H1 (cell line): ENCODE results near the gene SLC66A2. TPM values are rescaled to one million over a fixed set of nuclear protein-coding genes. Genes with fewer than 3 reads are reported as not detected.
A peak's percentile ranks its signal among the peaks of the same experiment; 100 is the strongest.

Experiments used
- CTCF ChIA-PET: fragments of 300-600 bp; sonication (Branson Sonifier 250); formaldehyde crosslinking; loops from one replicate; lab custom pipeline; 2021; ENCODE audit not compliant: partially characterized antibody; lab: Charles Lee
- POLR2A ChIA-PET: fragments of 300-600 bp; sonication (Branson Sonifier 250); formaldehyde crosslinking; loops from one replicate; lab custom pipeline; 2021; ENCODE audit warnings: inconsistent platforms; ENCODE audit not compliant: partially characterized antibody; lab: Charles Lee
- DNase-seq, 2 experiments: peaks; one replicate each; pipeline versions ENCODE4 v3.0.0 to v3.0.0-alpha.2; 2010 to 2022; ENCODE audit warnings: low spot score in 2 of 2, low read depth in 1 of 2, mixed read lengths in 1 of 2
- FAIRE-seq: peaks from 2 replicates; lab custom pipeline; 2011; peaks lifted over from hg19 to GRCh38; lab: Jason Lieb, UNC
- H2AFZ ChIP-seq: 2 replicates; pipeline ENCODE4 v1.8.1; 2012; ENCODE audit warnings: low read length, inconsistent platforms
- H2AK5ac ChIP-seq: 2 replicates; pipeline ENCODE4 v1.6.1; 2013; ENCODE audit warnings: low read depth, low read length
- H2BK120ac ChIP-seq: replicated peaks from 2 replicates; pipeline ENCODE3; 2013; ENCODE audit warnings: low read depth, low read length, inconsistent platforms
- H2BK12ac ChIP-seq: 2 replicates; pipeline ENCODE4 v1.6.1; 2013; ENCODE audit warnings: low read depth, low read length
- H2BK15ac ChIP-seq: 2 replicates; pipeline ENCODE4 v1.6.1; 2013; ENCODE audit warnings: low read length
- H2BK20ac ChIP-seq: 2 replicates; pipeline ENCODE4 v1.6.1; 2013; ENCODE audit warnings: low read length
- H2BK5ac ChIP-seq: 2 replicates; pipeline ENCODE4 v1.6.1; 2013; ENCODE audit warnings: low read depth, low read length
- H3K14ac ChIP-seq: 2 replicates; pipeline ENCODE4 v1.6.1; 2013; ENCODE audit warnings: inconsistent platforms; ENCODE audit not compliant: insufficient read length
- H3K18ac ChIP-seq: 2 replicates; pipeline ENCODE4 v1.6.1; 2013; ENCODE audit warnings: low read length; ENCODE audit errors: extremely low read depth
- H3K23ac ChIP-seq: 2 replicates; pipeline ENCODE4 v1.6.1; 2013; ENCODE audit warnings: inconsistent platforms; ENCODE audit not compliant: insufficient read length
- H3K23me2 ChIP-seq: 2 replicates; pipeline ENCODE4 v1.6.1; 2013; ENCODE audit warnings: low read depth, low read length
- H3K27ac ChIP-seq: 2 replicates; pipeline ENCODE4 v1.6.1; 2011; ENCODE audit warnings: low read depth, low read length, inconsistent platforms
- H3K27me3 ChIP-seq, 4 experiments: replicated peaks in 1 of 4; 1 replicate in 1 of 4; 2 replicates in 3 of 4; pipeline versions ENCODE4 v1.6.1 to v1.8.1; 2011 to 2013; ENCODE audit warnings: low read length in 3 of 4, mild to moderate bottlenecking in 3 of 4, inconsistent platforms in 2 of 4, mixed read lengths in 2 of 4, moderate library complexity in 1 of 4; ENCODE audit not compliant: control insufficient read depth in 3 of 4, insufficient read depth in 3 of 4; ENCODE audit errors: extremely low read depth in 1 of 4
- H3K36me3 ChIP-seq, 4 experiments: 2 replicates each; pipeline versions ENCODE4 v1.6.1 to v1.8.1; 2011 to 2013; ENCODE audit warnings: mild to moderate bottlenecking in 4 of 4, low read length in 3 of 4, moderate library complexity in 2 of 4, control low read depth in 1 of 4, inconsistent platforms in 1 of 4; ENCODE audit not compliant: insufficient read depth in 4 of 4, control insufficient read depth in 2 of 4
- H3K4ac ChIP-seq: replicated peaks from 2 replicates; pipeline ENCODE3; 2013; ENCODE audit warnings: low read length, low read depth, mixed read lengths, inconsistent platforms; ENCODE audit not compliant: insufficient read length
- H3K4me1 ChIP-seq, 4 experiments: replicated peaks in 1 of 4; 1 replicate in 1 of 4; 2 replicates in 3 of 4; pipeline versions ENCODE4 v1.6.1 to v1.8.1; 2011 to 2013; ENCODE audit warnings: low read length in 3 of 4, inconsistent platforms in 2 of 4, mixed read lengths in 1 of 4; ENCODE audit not compliant: insufficient read depth in 4 of 4, control insufficient read depth in 3 of 4
- H3K4me2 ChIP-seq, 2 experiments: 2 replicates each; pipeline versions ENCODE4 v1.6.1 to v1.8.1; 2011 to 2013; ENCODE audit warnings: low read depth in 2 of 2, low read length in 2 of 2, control low read depth in 1 of 2, inconsistent platforms in 1 of 2, mild to moderate bottlenecking in 1 of 2; ENCODE audit not compliant: insufficient read depth in 1 of 2
- H3K4me3 ChIP-seq, 4 experiments: fragments of 200-600, 300-600 bp in 1 of 4; sonication (generic), shearing (Covaris generic), sonication (Bioruptor Twin) in 1 of 4; 2 replicates each; pipeline versions ENCODE4 v1.5.1 to v1.8.1; 2011 to 2016; ENCODE audit warnings: low read length in 4 of 4, low read depth in 3 of 4, control low read depth in 2 of 4, inconsistent platforms in 2 of 4, mild to moderate bottlenecking in 2 of 4, mixed read lengths in 1 of 4, moderate library complexity in 1 of 4; ENCODE audit not compliant: insufficient read depth in 2 of 4; ENCODE audit errors: extremely low read depth in 1 of 4
- H3K56ac ChIP-seq: replicated peaks from 2 replicates; pipeline ENCODE3; 2013; ENCODE audit warnings: low read depth, mild to moderate bottlenecking, mixed read lengths, low read length, inconsistent platforms; ENCODE audit not compliant: insufficient read length
- H3K79me1 ChIP-seq: 2 replicates; pipeline ENCODE4 v1.6.1; 2013; ENCODE audit warnings: low read depth, low read length, control low read depth
- H3K79me2 ChIP-seq, 2 experiments: 2 replicates each; pipeline versions ENCODE4 v1.6.1 to v1.8.1; 2012 to 2013; ENCODE audit warnings: low read length in 2 of 2, mild to moderate bottlenecking in 2 of 2, inconsistent platforms in 1 of 2; ENCODE audit not compliant: insufficient read depth in 2 of 2, control insufficient read depth in 1 of 2
- H3K9ac ChIP-seq, 4 experiments: replicated peaks in 1 of 4; 1 replicate in 1 of 4; 2 replicates in 3 of 4; pipeline versions ENCODE4 v1.6.1 to v1.8.1; 2011 to 2013; ENCODE audit warnings: low read depth in 3 of 4, low read length in 3 of 4, control low read depth in 2 of 4, mild to moderate bottlenecking in 2 of 4, moderate library complexity in 2 of 4, inconsistent platforms in 1 of 4; ENCODE audit errors: extremely low read depth in 1 of 4
- H3K9me3 ChIP-seq, 2 experiments: 2 replicates each; pipeline versions ENCODE4 v1.6.1 to v1.8.1; 2012 to 2013; ENCODE audit warnings: mild to moderate bottlenecking in 2 of 2, moderate library complexity in 2 of 2, control low read depth in 1 of 2, inconsistent platforms in 1 of 2, low read depth in 1 of 2, low read length in 1 of 2, mixed read lengths in 1 of 2; ENCODE audit not compliant: insufficient read depth in 2 of 2
- H4K20me1 ChIP-seq, 2 experiments: replicated peaks in 1 of 2; 2 replicates each; pipeline versions ENCODE3 to v1.8.1; 2011 to 2013; ENCODE audit warnings: inconsistent platforms in 2 of 2, low read length in 2 of 2, mild to moderate bottlenecking in 1 of 2; ENCODE audit not compliant: insufficient read depth in 2 of 2, control insufficient read depth in 1 of 2
- H4K5ac ChIP-seq: 2 replicates; pipeline ENCODE4 v1.6.1; 2013; ENCODE audit warnings: low read length, low read depth, mixed read lengths, inconsistent platforms; ENCODE audit not compliant: insufficient read length
- H4K8ac ChIP-seq: 2 replicates; pipeline ENCODE4 v1.8.0; 2013; ENCODE audit warnings: mild to moderate bottlenecking, moderate library complexity, low read length, inconsistent platforms; ENCODE audit not compliant: insufficient read depth; ENCODE audit errors: extremely low read depth
- H4K91ac ChIP-seq: replicated peaks from 2 replicates; pipeline ENCODE3; 2013; ENCODE audit warnings: low read length, mixed read lengths, inconsistent platforms; ENCODE audit not compliant: insufficient read length
- ASH2L ChIP-seq: fragments of 200-600, 300-600 bp; sonication (generic); IDR thresholded peaks from one replicate; pipeline ENCODE4 v1.7.1; 2017; ENCODE audit warnings: low read length
- CEBPB ChIP-seq: IDR thresholded peaks from 2 replicates; pipeline ENCODE4 v1.6.1; 2012; ENCODE audit warnings: low read depth, low read length
- EZH2 ChIP-seq: fragments of 200-600 bp; sonication (generic); IDR thresholded peaks from 2 replicates; pipeline ENCODE4 v1.7.1; 2012; ENCODE audit warnings: low read depth, mild to moderate bottlenecking, moderate library complexity, low read length, inconsistent platforms; ENCODE audit not compliant: severe bottlenecking
- GABPA ChIP-seq: IDR thresholded peaks from 2 replicates; pipeline ENCODE4 v1.6.1; 2011; ENCODE audit warnings: mild to moderate bottlenecking, low read length, moderate library complexity, borderline replicate concordance; ENCODE audit not compliant: insufficient read depth
- JUND ChIP-seq: IDR thresholded peaks from 2 replicates; pipeline ENCODE4 v1.6.1; 2011; ENCODE audit warnings: mild to moderate bottlenecking, improper control_type of control experiment, low read length
- KDM5A ChIP-seq: fragments of 200-600 bp; IDR thresholded peaks from 2 replicates; pipeline ENCODE4 v1.7.1; 2012; ENCODE audit warnings: mild to moderate bottlenecking, low read length, inconsistent platforms, mixed read lengths
- NANOG ChIP-seq: IDR thresholded peaks from 2 replicates; pipeline ENCODE4 v1.6.1; 2011; ENCODE audit warnings: low read length, low read depth, mild to moderate bottlenecking, inconsistent platforms; ENCODE audit not compliant: insufficient read depth, poor library complexity, severe bottlenecking
- RXRA ChIP-seq: IDR thresholded peaks from 2 replicates; pipeline ENCODE4 v1.6.1; 2011; ENCODE audit warnings: low read depth, mild to moderate bottlenecking, low read length, moderate library complexity; ENCODE audit not compliant: insufficient read depth
- SIRT6 ChIP-seq: IDR thresholded peaks from one replicate; pipeline ENCODE4 v1.7.1; 2012; ENCODE audit warnings: low read length, inconsistent platforms
- WGBS, 2 experiments: shearing (Covaris generic) in 1 of 2; methylation state at CpG; one replicate each; pipeline versions ENCODE4 v1.1.6 to v1.1.7; 2013 to 2015; ENCODE audit warnings: low lambda C conversion rate in 2 of 2, mixed read lengths in 2 of 2, inconsistent platforms in 1 of 2, low coverage in 1 of 2, missing lambda C conversion rate in 1 of 2; ENCODE audit not compliant: insufficient replicate concordance in 2 of 2, insufficient coverage in 1 of 2, insufficient read length in 1 of 2; ENCODE audit errors: extremely low coverage in 1 of 2, missing lambda C conversion rate in 1 of 2; 5-methylcytosine and 5-hydroxymethylcytosine counted together
- polyA plus RNA-seq, 7 experiments: library from polyadenylated mRNA; depleted of rRNA in 3 of 7; stranded (reverse) in 5 of 7; unstranded in 2 of 7; fragments of >200 nt in 5 of 7; fragments of 200-250 nt in 2 of 7; gene quantifications; 1 replicate in 5 of 7; 2 replicates in 1 of 7; 4 replicates in 1 of 7; pipeline versions ENCODE4 v1.2.1 to v1.2.3, GENCODE V29; 2011 to 2013; ENCODE audit warnings: missing spikeins in 2 of 7, mixed read lengths in 2 of 7
- total RNA-seq: library from RNA; stranded (reverse); fragmentation: NEBNext Ultra II Directional; extraction: Animal tissue kit (Norgen Biotek cat#: 25700); gene quantifications from 2 replicates; pipeline ENCODE4 v1.2.1, GENCODE V29; 2021
- TF ChIP-seq, protein P1 (sequence below): IDR thresholded peaks from 2 replicates; pipeline ENCODE4 v1.6.1; 2012; ENCODE audit warnings: low read length, inconsistent platforms
- TF ChIP-seq, protein P2 (sequence below): IDR thresholded peaks from 2 replicates; pipeline ENCODE4 v1.6.1; 2012; ENCODE audit warnings: inconsistent platforms

Gene SLC66A2
- total and polyA plus RNA-seq, 2 of the 8 experiments (the other 6 are each of a cell fraction or from before 2014, with no cell fraction given) = 15.0 to 18.9 TPM

DNA sequence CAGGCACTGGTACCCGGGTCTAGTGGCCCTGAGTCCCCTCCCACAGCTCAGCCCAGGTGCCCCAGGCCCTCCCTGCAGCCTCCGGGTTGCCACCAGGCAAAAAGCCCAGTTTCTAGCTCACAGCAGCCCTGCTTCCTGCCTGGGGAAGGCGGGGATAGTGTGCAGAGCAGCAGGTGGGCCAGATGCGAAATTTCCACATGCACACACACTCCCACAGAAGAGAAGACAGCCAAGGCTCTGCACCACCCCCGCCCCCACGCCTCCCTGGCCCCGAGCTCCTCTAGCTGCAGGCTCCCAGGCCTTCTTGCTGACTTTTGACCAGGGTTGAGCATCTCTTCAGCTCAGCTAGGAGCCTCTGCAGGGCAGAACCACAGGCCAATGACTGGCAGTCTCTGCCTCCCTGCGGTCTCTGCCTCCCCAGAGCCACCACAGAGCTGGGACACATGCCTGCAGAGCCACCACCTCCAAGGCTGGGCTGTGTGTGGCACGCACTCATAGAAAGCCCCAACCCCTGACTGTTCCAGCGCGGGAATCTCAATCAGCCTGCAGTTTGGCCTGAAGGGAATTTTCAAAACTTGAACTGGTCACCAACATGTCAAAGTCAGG lies 7.2 kb downstream of the SLC66A2 start:
- Histone ChIP-seq H4K5ac (peak overlapping the region; percentile 30), H3K56ac (no peak overlapping the region), H2AFZ (no peak overlapping the region), H3K27ac (no peak overlapping the region), H2BK5ac (no peak overlapping the region), H3K9me3 (no peaks in the 10 kb centered on the region), H2BK12ac (no peak overlapping the region), H3K9ac (no peak overlapping the region), H2BK120ac (no peak overlapping the region), H4K20me1 (peaks cover 5 to 19% of the 10 kb centered on the region in 2 experiments), H3K79me1 (peaks cover 3% of the 10 kb centered on the region; the same call in 1 of the 2 replicates), H2BK20ac (no peak overlapping the region), H3K4ac (no peak overlapping the region), H4K91ac (no peak overlapping the region), H2BK15ac (no peak overlapping the region), H3K23me2 (no peaks in the 10 kb centered on the region), H3K4me2 (no peak overlapping the region), H2AK5ac (no peak overlapping the region), H3K23ac (no peak overlapping the region), H3K4me1 (peaks cover 0 to 13% (median 8%) of the 10 kb centered on the region in 4 experiments; a peak in 4 of 7 replicates), H3K18ac (no peak overlapping the region), H3K14ac (no peak overlapping the region), H3K4me3 (no peak overlapping the region), H3K27me3 (no peaks in the 10 kb centered on the region; a peak in 1 of 7 replicates), H3K36me3 (no peaks in the 10 kb centered on the region; a peak in 1 of 8 replicates), H3K79me2 (peaks cover 0 to 3% of the 10 kb centered on the region in 2 experiments; a peak in 1 of 4 replicates), H4K8ac (0 out of 2 replicates have a peak overlapping the region, but pooled peaks have one; percentile 25)
- ChIA-PET CTCF (interaction anchor here (0.7 to 4.4 kb wide), 5 partner anchors 10 to 168 kb away, joined by 3 to 19 read pairs (median 4); no protein-coding TSS in a partner anchor), POLR2A (interaction anchor here (1.0 to 1.1 kb wide), 2 partner anchors 41 to 43 kb away, joined by 3 read pairs; no protein-coding TSS in a partner anchor)
- 76% methylated on average over 11 of the region's 11 CpGs; no CpG with 5 or more reads in 1 of the 2 experiments for WGBS, 2 experiments
- FAIRE-seq (no peak), DNase-seq (no peak)
- TF ChIP-seq EZH2 (no peak), KDM5A (no peak), ASH2L (no peak), GABPA (no peak), SIRT6 (no peak), RXRA (no peak), JUND (no peak), CEBPB (no peak), NANOG (no peak)
- TF ChIP-seq, protein P1, sequence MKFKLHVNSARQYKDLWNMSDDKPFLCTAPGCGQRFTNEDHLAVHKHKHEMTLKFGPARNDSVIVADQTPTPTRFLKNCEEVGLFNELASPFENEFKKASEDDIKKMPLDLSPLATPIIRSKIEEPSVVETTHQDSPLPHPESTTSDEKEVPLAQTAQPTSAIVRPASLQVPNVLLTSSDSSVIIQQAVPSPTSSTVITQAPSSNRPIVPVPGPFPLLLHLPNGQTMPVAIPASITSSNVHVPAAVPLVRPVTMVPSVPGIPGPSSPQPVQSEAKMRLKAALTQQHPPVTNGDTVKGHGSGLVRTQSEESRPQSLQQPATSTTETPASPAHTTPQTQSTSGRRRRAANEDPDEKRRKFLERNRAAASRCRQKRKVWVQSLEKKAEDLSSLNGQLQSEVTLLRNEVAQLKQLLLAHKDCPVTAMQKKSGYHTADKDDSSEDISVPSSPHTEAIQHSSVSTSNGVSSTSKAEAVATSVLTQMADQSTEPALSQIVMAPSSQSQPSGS = no peak
- TF ChIP-seq, protein P2, sequence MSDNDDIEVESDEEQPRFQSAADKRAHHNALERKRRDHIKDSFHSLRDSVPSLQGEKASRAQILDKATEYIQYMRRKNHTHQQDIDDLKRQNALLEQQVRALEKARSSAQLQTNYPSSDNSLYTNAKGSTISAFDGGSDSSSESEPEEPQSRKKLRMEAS = no peak
